Measurements from ENCODE around the gene CBLIF.
A peak's percentile ranks its signal among the peaks of the same experiment; 100 is the strongest.
"Not testable (repeated sequence)": the region's sequence is repeated elsewhere in the genome, so short reads cannot be mapped to it uniquely, and the experiment has no call there.

CBLIF gene

DNA sequence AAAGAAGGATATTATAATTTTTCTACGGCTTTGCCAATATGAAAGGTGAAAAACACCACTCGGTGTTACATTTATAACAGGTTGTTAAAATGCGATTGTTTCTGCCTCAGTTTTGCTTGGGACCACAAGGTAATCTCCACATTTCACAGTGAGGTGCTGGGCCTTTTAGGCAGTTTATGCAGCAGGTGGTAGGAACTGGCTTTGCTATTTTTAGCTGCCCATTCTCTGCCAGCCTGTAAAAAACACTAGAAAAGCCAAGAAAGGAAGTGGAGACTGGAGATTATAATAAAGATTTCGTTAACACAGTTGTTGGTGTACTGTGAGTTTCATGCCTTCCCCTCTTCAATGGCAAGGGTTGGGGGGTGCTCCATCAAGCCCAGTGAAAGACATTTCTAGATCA is 26.7 kb downstream of the CBLIF start:
- no peaks in the 10 kb centered on the region for H3K79me2 ChIP-seq (ENCODE audit: insufficient read depth, low read depth)
- H3K4me1 ChIP-seq (ENCODE audit: low read depth, poor library complexity, severe bottlenecking): peaks cover 45% of the 10 kb centered on the region
- no peaks in the 10 kb centered on the region for H3K36me3 ChIP-seq (ENCODE audit: insufficient read depth)
- H3K27ac ChIP-seq: peak overlapping the region; percentile 55
- peak overlapping the region; percentile 50 for H2AFZ ChIP-seq (ENCODE audit: low read depth)
- H4K20me1 ChIP-seq (ENCODE audit: insufficient read depth): no peaks in the 10 kb centered on the region
- H3K27me3 ChIP-seq (ENCODE audit: insufficient read depth, low read depth): no peaks in the 10 kb centered on the region
- H3K4me2 ChIP-seq: peak overlapping the region; percentile 79
- TF ChIP-seq, protein P1, sequence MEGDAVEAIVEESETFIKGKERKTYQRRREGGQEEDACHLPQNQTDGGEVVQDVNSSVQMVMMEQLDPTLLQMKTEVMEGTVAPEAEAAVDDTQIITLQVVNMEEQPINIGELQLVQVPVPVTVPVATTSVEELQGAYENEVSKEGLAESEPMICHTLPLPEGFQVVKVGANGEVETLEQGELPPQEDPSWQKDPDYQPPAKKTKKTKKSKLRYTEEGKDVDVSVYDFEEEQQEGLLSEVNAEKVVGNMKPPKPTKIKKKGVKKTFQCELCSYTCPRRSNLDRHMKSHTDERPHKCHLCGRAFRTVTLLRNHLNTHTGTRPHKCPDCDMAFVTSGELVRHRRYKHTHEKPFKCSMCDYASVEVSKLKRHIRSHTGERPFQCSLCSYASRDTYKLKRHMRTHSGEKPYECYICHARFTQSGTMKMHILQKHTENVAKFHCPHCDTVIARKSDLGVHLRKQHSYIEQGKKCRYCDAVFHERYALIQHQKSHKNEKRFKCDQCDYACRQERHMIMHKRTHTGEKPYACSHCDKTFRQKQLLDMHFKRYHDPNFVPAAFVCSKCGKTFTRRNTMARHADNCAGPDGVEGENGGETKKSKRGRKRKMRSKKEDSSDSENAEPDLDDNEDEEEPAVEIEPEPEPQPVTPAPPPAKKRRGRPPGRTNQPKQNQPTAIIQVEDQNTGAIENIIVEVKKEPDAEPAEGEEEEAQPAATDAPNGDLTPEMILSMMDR (conservative IDR thresholded peaks at IDR 0.05; ENCODE audit: low read depth, low read length): no peak
- no peak overlapping the region for H3K4me3 ChIP-seq (IDR thresholded peaks at IDR 0.05; ENCODE audit: insufficient read depth, low read depth, low read length)
- H3K9ac ChIP-seq: peak overlapping the region; percentile 3; the same call in 1 of the 2 replicates

DNA sequence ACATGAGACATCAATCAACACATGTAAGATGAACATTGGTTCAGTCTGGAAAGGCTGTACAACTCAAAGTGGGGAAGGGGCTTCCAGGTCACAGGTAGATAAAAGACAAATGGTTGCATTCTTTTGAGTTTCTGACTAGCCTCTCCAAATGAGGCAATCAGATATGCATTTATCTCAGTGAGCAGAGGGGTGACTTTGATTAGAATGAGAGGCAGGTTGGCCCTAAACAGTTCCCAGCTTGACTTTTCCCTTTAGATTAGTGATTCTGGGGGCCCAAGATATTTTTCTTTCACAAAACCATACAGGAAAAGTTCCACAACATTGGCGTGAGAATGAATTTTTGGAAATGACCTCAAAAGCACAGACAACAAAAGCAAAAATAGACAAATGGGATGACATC is 28.9 kb downstream of the CBLIF start:
- not testable (repeated sequence) for H3K79me2 ChIP-seq (ENCODE audit: insufficient read depth, low read depth); H3K36me3 ChIP-seq (ENCODE audit: insufficient read depth); H3K4me2 ChIP-seq; H4K20me1 ChIP-seq (ENCODE audit: insufficient read depth); H3K27ac ChIP-seq; H3K4me3 ChIP-seq (IDR thresholded peaks at IDR 0.05; ENCODE audit: insufficient read depth, low read depth, low read length); H3K27me3 ChIP-seq (ENCODE audit: insufficient read depth, low read depth); H3K9ac ChIP-seq; H2AFZ ChIP-seq (ENCODE audit: low read depth)
- H3K4me1 ChIP-seq (ENCODE audit: low read depth, poor library complexity, severe bottlenecking): peaks cover 37% of the 10 kb centered on the region

DNA sequence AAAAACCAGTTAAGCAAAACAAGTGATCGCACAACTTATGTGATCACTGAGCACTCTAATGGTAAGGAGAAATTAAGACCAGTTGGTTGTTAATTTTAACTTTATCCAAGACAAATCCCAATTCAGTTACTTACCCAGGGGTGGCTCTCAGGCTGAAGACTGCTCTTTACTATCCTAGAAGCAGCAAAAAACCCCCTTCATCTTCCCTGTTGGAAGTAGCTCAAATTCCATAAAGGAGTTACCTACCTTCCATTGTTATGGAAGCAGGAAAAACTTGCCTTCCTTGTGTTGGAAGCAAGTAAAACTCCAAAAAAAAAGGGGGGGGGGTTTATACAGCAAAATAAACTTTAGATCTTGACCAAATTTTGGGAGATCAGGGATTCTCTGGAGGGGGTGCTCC is 29.5 kb downstream of the CBLIF start:
- H3K27ac ChIP-seq: no peak overlapping the region
- no peak overlapping the region for H3K4me2 ChIP-seq
- no peaks in the 10 kb centered on the region for H4K20me1 ChIP-seq (ENCODE audit: insufficient read depth)
- no peak overlapping the region for H3K9ac ChIP-seq
- peaks cover 43% of the 10 kb centered on the region for H3K4me1 ChIP-seq (ENCODE audit: low read depth, poor library complexity, severe bottlenecking)
- TF ChIP-seq, protein P1 (conservative IDR thresholded peaks at IDR 0.05; ENCODE audit: low read depth, low read length): no peak
- no peaks in the 10 kb centered on the region for H3K36me3 ChIP-seq (ENCODE audit: insufficient read depth)
- H3K79me2 ChIP-seq (ENCODE audit: insufficient read depth, low read depth): no peaks in the 10 kb centered on the region
- H3K27me3 ChIP-seq (ENCODE audit: insufficient read depth, low read depth): no peaks in the 10 kb centered on the region
- H3K4me3 ChIP-seq (IDR thresholded peaks at IDR 0.05; ENCODE audit: insufficient read depth, low read depth, low read length): no peak overlapping the region
- H2AFZ ChIP-seq (ENCODE audit: low read depth): no peak overlapping the region

DNA sequence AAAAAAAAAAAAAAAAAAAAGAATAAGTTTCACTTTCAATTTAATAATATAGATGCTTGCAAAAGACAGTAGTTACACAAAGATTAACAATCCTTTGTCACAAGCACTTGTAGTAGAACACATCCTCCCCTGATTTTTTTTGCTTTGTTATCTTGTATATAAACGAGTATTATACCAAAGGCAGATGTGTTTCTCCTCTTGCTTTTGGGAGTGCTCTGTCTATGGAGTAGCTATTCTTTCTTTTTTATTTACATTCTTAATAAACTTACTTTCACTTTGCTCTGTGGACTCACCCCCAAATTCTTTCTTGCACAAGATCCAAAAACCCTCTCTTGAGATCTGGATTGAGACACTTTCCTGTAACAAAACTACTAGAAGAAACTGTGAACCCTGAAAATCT is 31.3 kb downstream of the CBLIF start:
- peaks cover 44% of the 10 kb centered on the region for H3K4me1 ChIP-seq (ENCODE audit: low read depth, poor library complexity, severe bottlenecking)
- no peak overlapping the region for H3K4me3 ChIP-seq (IDR thresholded peaks at IDR 0.05; ENCODE audit: insufficient read depth, low read depth, low read length)
- peaks cover 14% of the 10 kb centered on the region for H3K79me2 ChIP-seq (ENCODE audit: insufficient read depth, low read depth)
- H3K27ac ChIP-seq: no peak overlapping the region
- H4K20me1 ChIP-seq (ENCODE audit: insufficient read depth): no peaks in the 10 kb centered on the region
- H3K4me2 ChIP-seq: no peak overlapping the region
- no peaks in the 10 kb centered on the region for H3K36me3 ChIP-seq (ENCODE audit: insufficient read depth)
- H3K27me3 ChIP-seq (ENCODE audit: insufficient read depth, low read depth): no peaks in the 10 kb centered on the region
- TF ChIP-seq, protein P1 (conservative IDR thresholded peaks at IDR 0.05; ENCODE audit: low read depth, low read length): no peak
- no peak overlapping the region for H3K9ac ChIP-seq
- no peak overlapping the region for H2AFZ ChIP-seq (ENCODE audit: low read depth)

DNA sequence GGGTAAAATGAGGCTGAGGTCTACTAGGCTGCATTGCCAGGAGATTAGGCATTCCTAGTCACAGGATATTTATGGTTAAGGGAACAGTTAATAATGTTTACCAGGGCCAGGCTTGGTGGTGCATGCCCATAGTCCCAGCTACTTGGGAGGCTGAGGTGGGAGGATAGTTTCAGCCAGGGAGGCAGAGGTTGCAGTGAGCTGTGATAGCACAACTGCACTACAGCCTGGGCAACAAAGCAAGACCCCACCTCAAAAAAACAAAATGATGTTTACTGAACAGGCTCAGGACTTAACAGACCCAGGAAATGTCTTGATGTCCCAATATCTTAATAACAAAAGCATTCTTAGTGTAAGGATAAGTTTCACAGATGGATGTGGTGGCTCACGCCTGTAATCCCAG is 31.9 kb downstream of the CBLIF start:
- no peaks in the 10 kb centered on the region for H3K36me3 ChIP-seq (ENCODE audit: insufficient read depth)
- H2AFZ ChIP-seq (ENCODE audit: low read depth): no peak overlapping the region
- no peaks in the 10 kb centered on the region for H3K27me3 ChIP-seq (ENCODE audit: insufficient read depth, low read depth)
- H3K4me3 ChIP-seq (IDR thresholded peaks at IDR 0.05; ENCODE audit: insufficient read depth, low read depth, low read length): no peak overlapping the region
- H3K9ac ChIP-seq: no peak overlapping the region
- peaks cover 19% of the 10 kb centered on the region for H3K79me2 ChIP-seq (ENCODE audit: insufficient read depth, low read depth)
- no peaks in the 10 kb centered on the region for H4K20me1 ChIP-seq (ENCODE audit: insufficient read depth)
- H3K27ac ChIP-seq: no peak overlapping the region
- peaks cover 40% of the 10 kb centered on the region for H3K4me1 ChIP-seq (ENCODE audit: low read depth, poor library complexity, severe bottlenecking)
- no peak overlapping the region for H3K4me2 ChIP-seq
- TF ChIP-seq, protein P1 (conservative IDR thresholded peaks at IDR 0.05; ENCODE audit: low read depth, low read length): no peak

All from KMS-11 (cell line).